Measurements from ENCODE around the gene PRXL2B. TPM values are rescaled to one million over a fixed set of nuclear protein-coding genes. Genes with fewer than 3 reads are reported as not detected.

The PRXL2B gene
- total RNA-seq, 2 donors from 2014 or later = 20.3 to 25.8 TPM

- Histone ChIP-seq H3K4me3 (peak within 1 kb of the TSS; percentile 53 to 60), H3K27ac (peak within 1 kb of the TSS; percentile 90 to 94), H3K36me3 (no peaks in the 10 kb centered on the region), H3K9me3 (no peaks in the 10 kb centered on the region), H3K4me1 (replicated peaks) (peaks cover 20% of the 10 kb centered on the region), H3K27me3 (replicated peaks; ENCODE audit: insufficient read depth) (no peaks in the 10 kb centered on the region)
- intact Hi-C loops (cut with DNase I) = no loop called here
- 3% methylated on average over 16 of the region's 16 CpGs for WGBS
- DNase-seq (ENCODE audit: low spot score) = peak; percentile 55
- peak; percentile 60 for TF ChIP-seq POLR2A (IDR thresholded peaks at IDR 0.05)
- TF ChIP-seq POLR2AphosphoS5 (IDR thresholded peaks at IDR 0.05) = no peak
- TF ChIP-seq CTCF (IDR thresholded peaks at IDR 0.05) = peak in 1 of 4 experiments; percentile 27
Observed at GRCh38 chr1:2556277-2556677, 30.3 kb upstream of the PRXL2B start, which contains the start of gene TNFRSF14. TSS of gene TNFRSF14 (plus strand) at chr1:2556371. CDS start at chr1:2556665, 294 bp downstream.

GRCh38 chr1:2556678-2557481 lies 29.7 kb upstream of the PRXL2B start:
- 6% methylated on average over 22 of the region's 24 CpGs for WGBS
- peaks cover 20% of the 10 kb centered on the region for H3K4me1 ChIP-seq (replicated peaks)
- H3K9me3 ChIP-seq = no peaks in the 10 kb centered on the region
- no peak for DNase-seq (ENCODE audit: low spot score)
- TF ChIP-seq CTCF (IDR thresholded peaks at IDR 0.05) (no peak), POLR2A (IDR thresholded peaks at IDR 0.05) (no peak), POLR2AphosphoS5 (IDR thresholded peaks at IDR 0.05) (no peak)
- peak overlapping the region; percentile 53 to 60 for H3K4me3 ChIP-seq
- H3K27ac ChIP-seq = peak overlapping the region; percentile 90 to 94
- no peaks in the 10 kb centered on the region for H3K27me3 ChIP-seq (replicated peaks; ENCODE audit: insufficient read depth)
- no peaks in the 10 kb centered on the region for H3K36me3 ChIP-seq
- intact Hi-C loops (cut with DNase I) = no loop called here

- H3K9me3 ChIP-seq = no peaks in the 10 kb centered on the region
- peak; percentile 49 for DNase-seq (ENCODE audit: low spot score)
- no peaks in the 10 kb centered on the region for H3K27me3 ChIP-seq (replicated peaks; ENCODE audit: insufficient read depth)
- intact Hi-C loops (cut with DNase I) = no loop called here
- H3K4me3 ChIP-seq = peak overlapping the region; percentile 53 to 60
- peak overlapping the region; percentile 90 to 94 for H3K27ac ChIP-seq
- 90% methylated on average over 27 of the region's 30 CpGs for WGBS
- TF ChIP-seq POLR2A (IDR thresholded peaks at IDR 0.05) (peak; percentile 27), POLR2AphosphoS5 (IDR thresholded peaks at IDR 0.05) (peak; percentile 11), CTCF (IDR thresholded peaks at IDR 0.05) (no peak)
- H3K36me3 ChIP-seq = no peaks in the 10 kb centered on the region
- H3K4me1 ChIP-seq (replicated peaks) = peaks cover 20% of the 10 kb centered on the region
Observed at GRCh38 chr1:2557482-2558400, 28.8 kb upstream of the PRXL2B start.

- H3K36me3 ChIP-seq = no peaks in the 10 kb centered on the region
- no peaks in the 10 kb centered on the region for H3K27me3 ChIP-seq (replicated peaks; ENCODE audit: insufficient read depth)
- TF ChIP-seq POLR2A (IDR thresholded peaks at IDR 0.05) (no peak), POLR2AphosphoS5 (IDR thresholded peaks at IDR 0.05) (no peak), CTCF (IDR thresholded peaks at IDR 0.05) (no peak)
- no peak overlapping the region for H3K27ac ChIP-seq
- peaks cover 20% of the 10 kb centered on the region for H3K4me1 ChIP-seq (replicated peaks)
- no peaks in the 10 kb centered on the region for H3K9me3 ChIP-seq
- intact Hi-C loops (cut with DNase I) = no loop called here
- WGBS = 96% methylated on average over 12 of the region's 12 CpGs
- no peak for DNase-seq (ENCODE audit: low spot score)
- H3K4me3 ChIP-seq = no peak overlapping the region
Observed at GRCh38 chr1:2558420-2558819, 28.2 kb upstream of the PRXL2B start.
